ENCODE results near the gene TOPBP1. TPM values are rescaled to one million over a fixed set of nuclear protein-coding genes. Genes with fewer than 3 reads are reported as not detected.

The TOPBP1 gene
- total and polyA plus RNA-seq, 2 donors (not counting 3 experiments of a cell fraction or from before 2014, with no cell fraction given), result 23.3 to 42.2 TPM

GRCh38 chr3:133676336-133677118 lies 14.8 kb upstream of the TOPBP1 start:
- Histone ChIP-seq H2AFZ (ENCODE audit: low read depth, low read length) (no peak overlapping the region), H3K9ac (replicated peaks; ENCODE audit: extremely low read depth, insufficient read depth, low read length) (no peak overlapping the region), H3K4me1 (ENCODE audit: control insufficient read depth, extremely low read depth, insufficient read depth, low read length) (no peaks in the 10 kb centered on the region), H4K20me1 (replicated peaks; ENCODE audit: control insufficient read depth, extremely low read depth, insufficient read depth, low read length) (no peaks in the 10 kb centered on the region), H3K36me3 (ENCODE audit: control insufficient read depth in 2 of 2, extremely low read depth in 1 of 2, insufficient read depth in 2 of 2, low read length in 2 of 2) (no peaks in the 10 kb centered on the region), H3K9me1 (replicated peaks; ENCODE audit: control insufficient read depth, extremely low read depth, insufficient read depth, low read length) (no peaks in the 10 kb centered on the region), H3K9me3 (replicated peaks; ENCODE audit: control insufficient read depth, insufficient read depth, low read length) (no peaks in the 10 kb centered on the region), H3K27me3 (ENCODE audit: control insufficient read depth in 2 of 2, insufficient read depth in 2 of 2, low read length in 2 of 2) (peaks cover 26 to 41% of the 10 kb centered on the region in 2 experiments), H3K27ac (ENCODE audit: insufficient read depth, low read depth, low read length) (no peak overlapping the region), H3K4me3 (replicated peaks in 1 of 3; ENCODE audit: insufficient read depth in 1 of 3, low read depth in 1 of 3, low read length in 3 of 3) (no peak overlapping the region), H3K4me2 (ENCODE audit: insufficient read depth, low read length) (no peak overlapping the region), H3K79me2 (ENCODE audit: control insufficient read depth, insufficient read depth, low read length) (no peaks in the 10 kb centered on the region)
- FAIRE-seq (no peak), DNase-seq (ENCODE audit: low read depth, low spot score) (no peak)
- no TSS peak for BruUV-seq (replicated peaks)
- dilution Hi-C loops (cut with MboI; ENCODE audit: extremely low pct_ligation_motif_present, low sequenced_read_pairs) (no loop called here), intact Hi-C loops (cut with micrococcal nuclease) (no loop called here)
- TF ChIP-seq FOS (IDR thresholded peaks at IDR 0.05; ENCODE audit: borderline replicate concordance, insufficient read depth, low read length) (no peak), POLR2A (IDR thresholded peaks at IDR 0.05; ENCODE audit: low read depth, low read length) (no peak), GATA2 (IDR thresholded peaks at IDR 0.05; ENCODE audit: insufficient read depth, insufficient read length, low read depth, low read length) (no peak), MYC (IDR thresholded peaks at IDR 0.05; ENCODE audit: low read depth, low read length) (no peak), JUN (IDR thresholded peaks at IDR 0.05; ENCODE audit: borderline replicate concordance, insufficient read depth, insufficient read length, low read depth) (no peak), CTCF (IDR thresholded peaks at IDR 0.05; ENCODE audit: extremely low read depth in 1 of 2, insufficient read depth in 1 of 2, low read depth in 1 of 2, low read length in 2 of 2) (no peak), POLR2AphosphoS5 (IDR thresholded peaks at IDR 0.05; ENCODE audit: insufficient read depth, low read depth, low read length) (no peak), EZH2 (IDR thresholded peaks at IDR 0.05; ENCODE audit: borderline replicate concordance, low read depth, low read length, severe bottlenecking) (no peak)
- TF ChIP-seq, protein P1, sequence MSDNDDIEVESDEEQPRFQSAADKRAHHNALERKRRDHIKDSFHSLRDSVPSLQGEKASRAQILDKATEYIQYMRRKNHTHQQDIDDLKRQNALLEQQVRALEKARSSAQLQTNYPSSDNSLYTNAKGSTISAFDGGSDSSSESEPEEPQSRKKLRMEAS (IDR thresholded peaks at IDR 0.05; ENCODE audit: insufficient read depth, insufficient read length), result no peak
- ChIA-PET CTCF (interaction anchor here (1.0 to 1.7 kb wide), 2 partner anchors 13 to 212 kb away, joined by 3 to 4 read pairs; no protein-coding TSS in a partner anchor), POLR2A (no interaction called here)
